Mesothelial cell of epicardium (in vitro differentiated cells): Measurements from ENCODE around the gene NPC1. TPM values are rescaled to one million over a fixed set of nuclear protein-coding genes. Genes with fewer than 3 reads are reported as not detected.

Source experiments
- DNase-seq, 2 experiments: peaks; one replicate each; pipeline ENCODE4 v3.0.0; 2021; ENCODE audit warnings: low spot score in 2 of 2; ENCODE audit not compliant: unreplicated experiment in 2 of 2
- H3K27ac Mint-ChIP-seq: 2 replicates; pipeline ENCODE4 v1.8.0; 2021; ENCODE audit warnings: mixed read lengths
- H3K27me3 Mint-ChIP-seq: 2 replicates; pipeline ENCODE4 v1.8.0; 2021; ENCODE audit warnings: low read depth, mixed read lengths
- H3K36me3 Mint-ChIP-seq: 2 replicates; pipeline ENCODE4 v1.8.0; 2021; ENCODE audit warnings: mixed read lengths
- H3K4me1 Mint-ChIP-seq: 2 replicates; pipeline ENCODE4 v1.8.0; 2021; ENCODE audit warnings: mixed read lengths
- H3K4me3 Mint-ChIP-seq: 2 replicates; pipeline ENCODE4 v1.8.0; 2021; ENCODE audit warnings: mild to moderate bottlenecking, moderate library complexity, mixed read lengths
- H3K9me3 Mint-ChIP-seq: 2 replicates; pipeline ENCODE4 v1.8.0; 2021; ENCODE audit warnings: mixed read lengths
- total RNA-seq: library from RNA; stranded (reverse); gene quantifications from 3 replicates; pipeline ENCODE4 v1.2.1, GENCODE V29; 2021
- TF ChIP-seq, protein P1 (sequence below): fragments of 200-600 bp; sonication (generic); IDR thresholded peaks from one replicate; pipeline ENCODE4 v1.5.0; 2021; ENCODE audit warnings: antibody characterized with exemption; ENCODE audit not compliant: unreplicated experiment

Gene NPC1
- 35.5 to 39.9 TPM (median 35.8 TPM) in 3 replicates for total RNA-seq

DNA sequence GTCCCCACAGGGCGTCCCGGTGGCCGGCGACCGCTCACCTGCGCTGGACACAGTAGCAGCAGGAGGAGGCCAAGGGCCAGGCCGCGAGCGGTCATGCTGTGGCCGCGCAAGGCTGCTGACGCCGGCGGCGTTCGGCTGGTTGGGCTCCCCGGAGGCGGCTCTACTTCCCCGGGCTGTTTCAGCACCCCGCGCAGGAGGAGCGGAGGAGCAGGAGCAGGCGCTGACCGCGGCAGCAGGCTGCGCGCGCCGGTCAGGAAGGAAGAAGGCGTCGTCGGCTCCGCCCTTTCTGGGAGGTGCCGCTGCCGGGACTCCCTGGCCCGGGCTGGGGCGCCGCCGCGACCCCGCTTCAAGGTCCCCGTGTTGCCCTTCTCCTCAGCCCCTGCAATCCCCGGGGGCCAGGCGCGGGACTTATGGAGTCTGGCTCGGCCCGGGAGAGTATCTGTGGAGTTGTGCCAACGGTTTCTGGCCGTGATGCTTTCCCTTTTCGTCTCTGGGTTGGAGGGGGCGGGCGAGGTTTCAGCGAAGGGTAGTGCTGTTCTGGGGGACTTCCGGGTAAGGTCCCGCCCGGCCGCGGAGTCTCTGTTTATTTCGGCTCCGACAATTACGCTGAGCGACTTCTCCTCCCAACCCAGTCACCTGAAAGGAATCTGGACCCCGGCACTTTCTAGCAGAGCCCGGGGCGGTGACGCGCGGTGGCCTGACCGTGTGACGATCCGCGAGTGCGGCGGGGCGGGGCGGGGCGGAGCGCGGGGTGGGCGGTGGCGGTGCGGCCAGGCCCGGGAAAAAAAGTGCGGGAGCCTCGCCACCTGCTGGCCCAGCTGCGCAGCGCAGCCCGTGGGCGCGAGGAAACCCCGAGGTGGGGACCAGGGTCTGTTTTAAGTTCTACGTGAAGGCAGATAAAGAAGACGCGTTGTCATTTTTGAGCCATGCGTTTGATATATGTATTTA, at the start of gene NPC1:
Gene NPC1 (minus strand): TSS at position 258 of the 948 bp plus-strand sequence. CDS start 163 bp downstream, at position 95.
- Mint-ChIP-seq H3K4me1 (peaks cover 18% of the 10 kb centered on the region), H3K27me3 (peaks cover 2% of the 10 kb centered on the region), H3K4me3 (peak within 1 kb of the TSS; percentile 93), H3K9me3 (no peaks in the 10 kb centered on the region), H3K27ac (peak within 1 kb of the TSS; percentile 99), H3K36me3 (no peaks in the 10 kb centered on the region)
- TF ChIP-seq, protein P1, sequence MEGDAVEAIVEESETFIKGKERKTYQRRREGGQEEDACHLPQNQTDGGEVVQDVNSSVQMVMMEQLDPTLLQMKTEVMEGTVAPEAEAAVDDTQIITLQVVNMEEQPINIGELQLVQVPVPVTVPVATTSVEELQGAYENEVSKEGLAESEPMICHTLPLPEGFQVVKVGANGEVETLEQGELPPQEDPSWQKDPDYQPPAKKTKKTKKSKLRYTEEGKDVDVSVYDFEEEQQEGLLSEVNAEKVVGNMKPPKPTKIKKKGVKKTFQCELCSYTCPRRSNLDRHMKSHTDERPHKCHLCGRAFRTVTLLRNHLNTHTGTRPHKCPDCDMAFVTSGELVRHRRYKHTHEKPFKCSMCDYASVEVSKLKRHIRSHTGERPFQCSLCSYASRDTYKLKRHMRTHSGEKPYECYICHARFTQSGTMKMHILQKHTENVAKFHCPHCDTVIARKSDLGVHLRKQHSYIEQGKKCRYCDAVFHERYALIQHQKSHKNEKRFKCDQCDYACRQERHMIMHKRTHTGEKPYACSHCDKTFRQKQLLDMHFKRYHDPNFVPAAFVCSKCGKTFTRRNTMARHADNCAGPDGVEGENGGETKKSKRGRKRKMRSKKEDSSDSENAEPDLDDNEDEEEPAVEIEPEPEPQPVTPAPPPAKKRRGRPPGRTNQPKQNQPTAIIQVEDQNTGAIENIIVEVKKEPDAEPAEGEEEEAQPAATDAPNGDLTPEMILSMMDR = peak; percentile 96
- DNase-seq = peak; percentile 90 to 94

DNA sequence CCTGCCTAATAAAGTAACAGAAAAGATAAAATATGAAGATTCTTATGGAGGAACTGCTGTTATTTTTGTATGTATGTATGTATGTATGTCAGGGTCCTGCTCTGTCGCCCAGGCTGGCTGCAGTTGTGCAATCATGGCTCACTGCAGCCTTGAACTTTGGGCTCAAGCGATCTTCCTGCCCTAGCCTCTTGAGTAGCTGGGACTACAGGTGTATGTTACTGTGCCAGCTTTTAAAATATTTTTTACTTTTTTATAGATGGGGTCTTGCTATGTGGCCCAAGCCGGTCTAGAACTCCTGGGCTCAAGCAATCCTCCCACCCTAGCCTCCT, 49.7 kb upstream of the NPC1 start:
- no peaks in the 10 kb centered on the region for H3K9me3 Mint-ChIP-seq
- H3K4me1 Mint-ChIP-seq = peaks cover 19% of the 10 kb centered on the region
- H3K27me3 Mint-ChIP-seq = peaks cover 2% of the 10 kb centered on the region
- no peaks in the 10 kb centered on the region for H3K36me3 Mint-ChIP-seq
- no peak overlapping the region for H3K4me3 Mint-ChIP-seq
- no peak for DNase-seq
- no peak overlapping the region for H3K27ac Mint-ChIP-seq
- TF ChIP-seq, protein P1 = no peak

DNA sequence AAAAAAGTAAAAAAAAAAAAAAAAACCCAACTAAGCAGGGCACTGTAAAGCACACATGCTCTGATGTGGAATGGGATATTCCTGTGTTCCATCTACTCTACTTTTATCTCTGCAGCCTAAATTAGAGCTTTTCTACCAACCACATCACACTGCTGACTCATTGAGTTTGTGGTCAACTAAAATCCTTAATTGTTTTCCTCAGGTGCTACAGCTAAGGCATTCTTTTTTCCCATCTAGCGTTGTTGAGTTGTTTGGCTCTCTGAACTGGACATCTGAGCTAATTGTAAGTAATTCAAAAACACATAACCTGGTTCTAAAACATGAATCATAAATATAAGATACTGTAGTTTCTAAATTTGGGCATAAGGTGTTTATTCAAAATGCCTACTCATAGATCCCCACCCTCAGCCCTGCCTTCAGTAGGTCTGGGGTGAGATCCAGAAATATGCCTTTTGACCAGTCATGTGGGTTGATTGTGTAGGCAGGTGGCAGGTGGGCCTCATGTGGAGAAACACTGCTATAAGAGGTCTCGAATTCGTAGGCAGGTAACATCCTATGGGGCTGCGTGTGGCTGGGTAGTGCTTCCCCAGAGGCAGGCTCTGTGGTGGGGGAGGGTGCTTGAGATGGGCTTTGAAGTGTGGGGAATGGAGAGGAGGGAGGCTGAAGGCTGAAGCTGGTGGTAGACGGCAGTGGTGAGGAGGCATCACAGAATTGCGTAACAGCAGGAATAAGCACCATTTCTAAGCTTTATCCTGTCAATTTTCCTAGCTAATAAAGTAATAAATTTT, 49.2 kb upstream of the NPC1 start:
- TF ChIP-seq, protein P1 = no peak
- no peaks in the 10 kb centered on the region for H3K9me3 Mint-ChIP-seq
- H3K4me1 Mint-ChIP-seq = peaks cover 19% of the 10 kb centered on the region
- no peak overlapping the region for H3K27ac Mint-ChIP-seq
- peaks cover 2% of the 10 kb centered on the region for H3K27me3 Mint-ChIP-seq
- DNase-seq = no peak
- no peaks in the 10 kb centered on the region for H3K36me3 Mint-ChIP-seq
- H3K4me3 Mint-ChIP-seq = no peak overlapping the region

DNA sequence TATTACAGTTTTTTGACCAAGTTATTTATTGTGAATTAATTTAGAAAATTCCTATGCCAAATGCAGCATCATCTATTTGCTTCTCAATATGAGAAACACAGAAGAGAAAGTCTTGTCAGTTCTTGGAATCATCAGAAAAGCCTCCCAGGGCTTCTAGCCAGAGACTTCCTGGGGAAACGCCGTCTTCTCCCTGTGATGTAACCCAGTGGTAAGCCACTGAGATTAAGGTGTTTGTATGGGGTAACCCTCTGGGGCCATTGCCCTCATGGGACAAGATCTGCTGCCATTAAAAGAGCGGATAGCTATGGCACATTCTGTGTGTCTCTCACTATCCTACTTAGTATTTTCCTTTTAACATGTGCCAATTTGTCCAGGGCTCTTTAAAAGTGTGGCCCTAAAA, 48.4 kb upstream of the NPC1 start:
- H3K27ac Mint-ChIP-seq = no peak overlapping the region
- H3K36me3 Mint-ChIP-seq = no peaks in the 10 kb centered on the region
- no peaks in the 10 kb centered on the region for H3K9me3 Mint-ChIP-seq
- peaks cover 2% of the 10 kb centered on the region for H3K27me3 Mint-ChIP-seq
- H3K4me1 Mint-ChIP-seq = peaks cover 19% of the 10 kb centered on the region
- no peak for DNase-seq
- no peak overlapping the region for H3K4me3 Mint-ChIP-seq
- TF ChIP-seq, protein P1 = no peak

DNA sequence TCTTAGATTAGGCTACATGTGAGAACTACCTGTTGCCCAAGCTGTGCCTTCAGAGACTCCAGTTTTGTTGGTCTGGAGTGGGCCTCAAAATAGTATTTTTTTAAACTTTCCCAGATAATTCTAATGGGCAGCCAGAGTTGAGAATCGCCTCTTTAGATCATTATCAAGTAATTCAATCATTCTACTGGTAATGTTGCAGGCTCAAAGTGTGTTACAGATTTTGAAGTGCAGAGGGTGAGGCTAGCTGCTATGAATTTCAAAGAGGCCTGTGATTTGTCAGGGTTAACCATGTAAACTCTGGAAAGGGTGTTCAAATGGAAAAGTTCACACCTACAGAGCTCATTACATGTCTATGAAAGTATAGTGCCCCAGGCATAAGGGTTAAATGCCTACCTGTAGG, 46.3 kb upstream of the NPC1 start:
- H3K4me1 Mint-ChIP-seq = peaks cover 19% of the 10 kb centered on the region
- H3K27ac Mint-ChIP-seq = no peak overlapping the region
- DNase-seq = no peak
- no peaks in the 10 kb centered on the region for H3K36me3 Mint-ChIP-seq
- TF ChIP-seq, protein P1 = no peak
- no peaks in the 10 kb centered on the region for H3K27me3 Mint-ChIP-seq
- no peaks in the 10 kb centered on the region for H3K9me3 Mint-ChIP-seq
- no peak overlapping the region for H3K4me3 Mint-ChIP-seq
